MCF 10A (cell line): ENCODE measurements around the gene ARMC9. TPM values are rescaled to one million over a fixed set of nuclear protein-coding genes. Genes with fewer than 3 reads are reported as not detected.

Source experiments
- BruUV-seq: library from RNA; stranded (reverse); fragments of 400-500 nt; replicated peaks from 2 replicates; lab custom pipeline; 2021; lab: Mats Ljungman, UMichigan
- CTCF ChIA-PET: fragments of 300-600 bp; sonication (Branson Sonifier 250); formaldehyde crosslinking; extraction: SDS; loops from one replicate; lab custom pipeline; 2021; ENCODE audit warnings: antibody characterized with exemption, inconsistent platforms; lab: Yijun Ruan, JAX
- POLR2A ChIA-PET: fragments of 300-600, 350-650 bp; sonication (Branson Sonifier 250); formaldehyde crosslinking; extraction: SDS; loops from one replicate; lab custom pipeline; 2020; ENCODE audit warnings: antibody characterized with exemption, inconsistent platforms; lab: Yijun Ruan, JAX
- DNase-seq: peaks from one replicate; pipeline ENCODE4 v3.0.0-alpha.2; 2018; ENCODE audit not compliant: unreplicated experiment
- H3K27ac Mint-ChIP-seq: one replicate; pipeline ENCODE4 v1.8.0; 2022; ENCODE audit warnings: mild to moderate bottlenecking, low read depth, mixed read lengths; ENCODE audit not compliant: unreplicated experiment
- H3K27me3 Mint-ChIP-seq: one replicate; pipeline ENCODE4 v1.8.0; 2022; ENCODE audit warnings: mixed read lengths; ENCODE audit not compliant: insufficient read depth, unreplicated experiment
- H3K36me3 Mint-ChIP-seq: one replicate; pipeline ENCODE4 v1.8.0; 2022; ENCODE audit warnings: mild to moderate bottlenecking, moderate library complexity, mixed read lengths; ENCODE audit not compliant: insufficient read depth, unreplicated experiment
- H3K4me1 Mint-ChIP-seq: one replicate; pipeline ENCODE4 v1.8.0; 2022; ENCODE audit warnings: mixed read lengths; ENCODE audit not compliant: insufficient read depth, unreplicated experiment
- H3K4me3 Mint-ChIP-seq: one replicate; pipeline ENCODE4 v1.8.0; 2022; ENCODE audit warnings: mild to moderate bottlenecking, moderate library complexity, mixed read lengths; ENCODE audit not compliant: unreplicated experiment
- H3K9me3 Mint-ChIP-seq: one replicate; pipeline ENCODE4 v1.8.0; 2022; ENCODE audit warnings: mixed read lengths; ENCODE audit not compliant: unreplicated experiment
- CTCF ChIP-seq: fragments of 200-600 bp; IDR thresholded peaks from one replicate; pipeline ENCODE4 v1.8.0; 2022; ENCODE audit warnings: antibody characterized with exemption, mild to moderate bottlenecking; ENCODE audit not compliant: unreplicated experiment
- intact Hi-C: fragments of 100-400 bp; cut with micrococcal nuclease; formaldehyde crosslinking; loops from 2 replicates; pipeline ENCODE4 v1.14.1; 2022
- total RNA-seq: library from RNA; stranded (reverse); gene quantifications from 2 replicates; pipeline ENCODE4 v1.2.3, GENCODE V29; 2022

ARMC9 gene
- total RNA-seq, 1 experiment from 2014 or later: 16.5 TPM

- H3K4me1 Mint-ChIP-seq: peaks cover 6% of the 10 kb centered on the region
- no peak for TF ChIP-seq CTCF
- intact Hi-C loops: no loop called here
- no peaks in the 10 kb centered on the region for H3K27me3 Mint-ChIP-seq
- H3K36me3 Mint-ChIP-seq: no peaks in the 10 kb centered on the region
- no peak overlapping the region for H3K4me3 Mint-ChIP-seq
- ChIA-PET POLR2A (no interaction called here), CTCF (interaction anchor here (0.7 to 1.1 kb wide), 2 partner anchors 142 to 388 kb away, joined by 3 read pairs; no protein-coding TSS in a partner anchor)
- no peaks in the 10 kb centered on the region for H3K9me3 Mint-ChIP-seq
- DNase-seq: no peak
- BruUV-seq: no TSS peak
- H3K27ac Mint-ChIP-seq: no peak overlapping the region
Measured at GRCh38 chr2:231370429-231370748, 172.0 kb downstream of the ARMC9 start.

GRCh38 chr2:231370749-231371429, 172.5 kb downstream of the ARMC9 start:
- intact Hi-C loops: no loop called here
- H3K9me3 Mint-ChIP-seq: no peaks in the 10 kb centered on the region
- POLR2A ChIA-PET: no interaction called here
- CTCF ChIA-PET: interaction anchor here (0.7 kb wide), 1 partner anchor 389 kb away, joined by 3 read pairs; no protein-coding TSS in a partner anchor
- no peaks in the 10 kb centered on the region for H3K27me3 Mint-ChIP-seq
- no peaks in the 10 kb centered on the region for H3K36me3 Mint-ChIP-seq
- H3K4me3 Mint-ChIP-seq: no peak overlapping the region
- no peak for TF ChIP-seq CTCF
- H3K4me1 Mint-ChIP-seq: peaks cover 6% of the 10 kb centered on the region
- BruUV-seq: no TSS peak
- DNase-seq: no peak
- H3K27ac Mint-ChIP-seq: no peak overlapping the region

GRCh38 chr2:231371430-231372054, 173.1 kb downstream of the ARMC9 start:
- Mint-ChIP-seq H3K27me3 (no peaks in the 10 kb centered on the region), H3K27ac (no peak overlapping the region)

More at GRCh38 chr2:231371430-231372054, 173.1 kb downstream of the ARMC9 start:
- DNase-seq: no peak
- CTCF ChIA-PET: interaction anchor here (0.5 kb wide), 1 partner anchor 34 kb away, joined by 3 read pairs; no protein-coding TSS in a partner anchor
- no peaks in the 10 kb centered on the region for H3K36me3 Mint-ChIP-seq
- POLR2A ChIA-PET: no interaction called here
- H3K4me3 Mint-ChIP-seq: no peak overlapping the region
- no peaks in the 10 kb centered on the region for H3K9me3 Mint-ChIP-seq
- no TSS peak for BruUV-seq
- TF ChIP-seq CTCF: no peak
- intact Hi-C loops: no loop called here
- H3K4me1 Mint-ChIP-seq: peaks cover 6% of the 10 kb centered on the region
